HL-60 (cell line): ENCODE measurements around the gene ZACN.

Experiments
- POLR2AphosphoS5 ChIP-seq: IDR thresholded peaks from 2 replicates; pipeline ENCODE4 v1.6.1; 2012; ENCODE audit warnings: low read depth
- TF ChIP-seq, protein P1 (sequence below): IDR thresholded peaks from one replicate; pipeline ENCODE4 v1.5.1; 2011; ENCODE audit warnings: low read length, control low read depth, inconsistent platforms; ENCODE audit not compliant: insufficient read depth

GRCh38 chr17:76048711-76049110 is 30.3 kb upstream of the ZACN start:
- TF ChIP-seq, protein P1, sequence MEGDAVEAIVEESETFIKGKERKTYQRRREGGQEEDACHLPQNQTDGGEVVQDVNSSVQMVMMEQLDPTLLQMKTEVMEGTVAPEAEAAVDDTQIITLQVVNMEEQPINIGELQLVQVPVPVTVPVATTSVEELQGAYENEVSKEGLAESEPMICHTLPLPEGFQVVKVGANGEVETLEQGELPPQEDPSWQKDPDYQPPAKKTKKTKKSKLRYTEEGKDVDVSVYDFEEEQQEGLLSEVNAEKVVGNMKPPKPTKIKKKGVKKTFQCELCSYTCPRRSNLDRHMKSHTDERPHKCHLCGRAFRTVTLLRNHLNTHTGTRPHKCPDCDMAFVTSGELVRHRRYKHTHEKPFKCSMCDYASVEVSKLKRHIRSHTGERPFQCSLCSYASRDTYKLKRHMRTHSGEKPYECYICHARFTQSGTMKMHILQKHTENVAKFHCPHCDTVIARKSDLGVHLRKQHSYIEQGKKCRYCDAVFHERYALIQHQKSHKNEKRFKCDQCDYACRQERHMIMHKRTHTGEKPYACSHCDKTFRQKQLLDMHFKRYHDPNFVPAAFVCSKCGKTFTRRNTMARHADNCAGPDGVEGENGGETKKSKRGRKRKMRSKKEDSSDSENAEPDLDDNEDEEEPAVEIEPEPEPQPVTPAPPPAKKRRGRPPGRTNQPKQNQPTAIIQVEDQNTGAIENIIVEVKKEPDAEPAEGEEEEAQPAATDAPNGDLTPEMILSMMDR, result no peak
- no peak for TF ChIP-seq POLR2AphosphoS5
